ENCODE data around the gene RAF1. TPM values are rescaled to one million over a fixed set of nuclear protein-coding genes. Genes with fewer than 3 reads are reported as not detected.
"Not testable (repeated sequence)": the region's sequence is repeated elsewhere in the genome, so short reads cannot be mapped to it uniquely, and the experiment has no call there.

RAF1 gene
- total RNA-seq, 1 donor from 2014 or later = 103 TPM

- CTCF ChIA-PET = interaction anchor here (0.6 to 1.7 kb wide), 5 partner anchors 8 to 180 kb away, joined by 3 to 8 read pairs (median 5); partner anchors contain the start of gene RPL32
- Mint-ChIP-seq H3K9me3 (no peaks in the 10 kb centered on the region), H3K27ac (no peak overlapping the region), H3K36me3 (ENCODE audit: low read depth) (no peaks in the 10 kb centered on the region), H3K4me3 (no peak overlapping the region), H3K27me3 (peaks cover 3% of the 10 kb centered on the region), H3K4me1 (no peaks in the 10 kb centered on the region)
- POLR2A ChIA-PET = interaction anchor here (0.8 kb wide), 1 partner anchor 15 kb away, joined by 3 read pairs; no protein-coding TSS in a partner anchor
- TF ChIP-seq CTCF (IDR thresholded peaks at IDR 0.05) = no peak
- DNase-seq (no peak), ATAC-seq (ENCODE audit: low read depth) (no peak)
- intact Hi-C loops (cut with micrococcal nuclease) = no loop called here
Measured at GRCh38 chr3:12707449-12707848, 43.5 kb upstream of the RAF1 start.

GRCh38 chr3:12706504-12707253 lies 42.8 kb upstream of the RAF1 start:
- Mint-ChIP-seq H3K36me3 (ENCODE audit: low read depth) (no peaks in the 10 kb centered on the region), H3K4me1 (no peaks in the 10 kb centered on the region), H3K27ac (no peak overlapping the region), H3K9me3 (no peaks in the 10 kb centered on the region), H3K4me3 (no peak overlapping the region), H3K27me3 (peaks cover 3% of the 10 kb centered on the region)
- ChIA-PET POLR2A (interaction anchor here (0.8 kb wide), 1 partner anchor 14 kb away, joined by 3 read pairs; no protein-coding TSS in a partner anchor), CTCF (interaction anchor here (0.6 to 1.7 kb wide), 13 partner anchors 9 to 185 kb away, joined by 3 to 8 read pairs (median 3); partner anchors contain the start of gene RPL32)
- intact Hi-C loops (cut with micrococcal nuclease) = loop anchor here (1.0 kb wide), 4 partner anchors 14 to 186 kb away; partner anchors contain the start of gene RPL32
- peak; percentile 24 for DNase-seq
- ATAC-seq (ENCODE audit: low read depth) = peak; percentile 98
- no peak for TF ChIP-seq CTCF (IDR thresholded peaks at IDR 0.05)

- no peaks in the 10 kb centered on the region for H3K9me3 Mint-ChIP-seq
- DNase-seq (no peak), ATAC-seq (ENCODE audit: low read depth) (no peak)
- ChIA-PET CTCF (interaction anchor here (0.7 to 1.7 kb wide), 8 partner anchors 8 to 185 kb away, joined by 3 to 8 read pairs (median 3); partner anchors contain the start of gene RPL32), POLR2A (no interaction called here)
- H3K27ac Mint-ChIP-seq = no peak overlapping the region
- no peaks in the 10 kb centered on the region for H3K36me3 Mint-ChIP-seq (ENCODE audit: low read depth)
- no peak overlapping the region for H3K4me3 Mint-ChIP-seq
- peaks cover 3% of the 10 kb centered on the region for H3K27me3 Mint-ChIP-seq
- intact Hi-C loops (cut with micrococcal nuclease) = loop anchor here (1.0 kb wide), 4 partner anchors 14 to 186 kb away; partner anchors contain the start of gene RPL32
- no peaks in the 10 kb centered on the region for H3K4me1 Mint-ChIP-seq
- no peak for TF ChIP-seq CTCF (IDR thresholded peaks at IDR 0.05)
Measured at GRCh38 chr3:12705981-12706380, 42.1 kb upstream of the RAF1 start.

GRCh38 chr3:12705374-12705926 lies 41.5 kb upstream of the RAF1 start:
- ChIA-PET POLR2A (no interaction called here), CTCF (interaction anchor here (0.9 to 1.7 kb wide), 3 partner anchors 11 to 185 kb away, joined by 3 to 5 read pairs (median 3); no protein-coding TSS in a partner anchor)
- no peak for ATAC-seq (ENCODE audit: low read depth)
- DNase-seq = no peak
- H3K4me1 Mint-ChIP-seq = no peaks in the 10 kb centered on the region
- no peaks in the 10 kb centered on the region for H3K36me3 Mint-ChIP-seq (ENCODE audit: low read depth)
- no peak overlapping the region for H3K4me3 Mint-ChIP-seq
- intact Hi-C loops (cut with micrococcal nuclease) = no loop called here
- no peak for TF ChIP-seq CTCF (IDR thresholded peaks at IDR 0.05)
- H3K9me3 Mint-ChIP-seq = no peaks in the 10 kb centered on the region
- peaks cover 3% of the 10 kb centered on the region for H3K27me3 Mint-ChIP-seq
- no peak overlapping the region for H3K27ac Mint-ChIP-seq

GRCh38 chr3:12702501-12702900 lies 38.6 kb upstream of the RAF1 start:
- POLR2A ChIA-PET = no interaction called here
- no peak overlapping the region for H3K4me3 Mint-ChIP-seq
- CTCF ChIA-PET = no interaction called here
- H3K27me3 Mint-ChIP-seq = no peaks in the 10 kb centered on the region
- intact Hi-C loops (cut with micrococcal nuclease) = no loop called here
- no peaks in the 10 kb centered on the region for H3K4me1 Mint-ChIP-seq
- no peaks in the 10 kb centered on the region for H3K9me3 Mint-ChIP-seq
- TF ChIP-seq CTCF (IDR thresholded peaks at IDR 0.05) = no peak
- DNase-seq = no peak
- H3K36me3 Mint-ChIP-seq (ENCODE audit: low read depth) = no peaks in the 10 kb centered on the region
- no peak for ATAC-seq (ENCODE audit: low read depth)
- no peak overlapping the region for H3K27ac Mint-ChIP-seq

GRCh38 chr3:12701601-12702000 lies 37.7 kb upstream of the RAF1 start:
- H3K4me1 Mint-ChIP-seq; H3K4me3 Mint-ChIP-seq; H3K36me3 Mint-ChIP-seq (ENCODE audit: low read depth); H3K27ac Mint-ChIP-seq; H3K27me3 Mint-ChIP-seq; H3K9me3 Mint-ChIP-seq; intact Hi-C loops (cut with micrococcal nuclease); DNase-seq; POLR2A ChIA-PET; CTCF ChIA-PET; ATAC-seq (ENCODE audit: low read depth): not testable (repeated sequence)
